Loucy (cell line): ENCODE results near the gene GDF2.

Source experiments
- H2AFZ ChIP-seq: fragments of 200-600 bp; sonication (generic); 2 replicates; pipeline ENCODE4 v1.6.0; 2016; ENCODE audit warnings: antibody characterized with exemption, mild to moderate bottlenecking, low read length, moderate library complexity
- H3F3A ChIP-seq: fragments of 200-600 bp; 2 replicates; pipeline ENCODE4 v1.6.0; 2016; ENCODE audit warnings: antibody characterized with exemption, low read depth, mild to moderate bottlenecking
- H3K27me3 ChIP-seq: fragments of 200-600 bp; sonication (generic); 2 replicates; pipeline ENCODE4 v1.6.1; 2014; ENCODE audit warnings: low read length, mild to moderate bottlenecking; ENCODE audit not compliant: insufficient read depth, poor library complexity, severe bottlenecking
- H3K36me3 ChIP-seq: fragments of 200-600 bp; sonication (generic); 2 replicates; pipeline ENCODE4 v1.6.1; 2016; ENCODE audit warnings: low read length; ENCODE audit not compliant: insufficient read depth
- H3K4me1 ChIP-seq: fragments of 200-600 bp; sonication (generic); 2 replicates; pipeline ENCODE4 v1.5.1; 2014; ENCODE audit warnings: low read length, mild to moderate bottlenecking; ENCODE audit not compliant: insufficient read depth, poor library complexity, severe bottlenecking
- H3K4me2 ChIP-seq: fragments of 200-600 bp; sonication (generic); 2 replicates; pipeline ENCODE4 v1.6.0; 2014; ENCODE audit warnings: antibody characterized with exemption, low read length, low read depth, mild to moderate bottlenecking; ENCODE audit not compliant: poor library complexity, severe bottlenecking
- H3K4me3 ChIP-seq: fragments of 200-600 bp; sonication (generic); 2 replicates; pipeline ENCODE4 v1.5.1; 2014; ENCODE audit warnings: low read length, mild to moderate bottlenecking, mixed read lengths; ENCODE audit not compliant: poor library complexity, severe bottlenecking
- H3K79me2 ChIP-seq: fragments of 200-600 bp; sonication (generic); 2 replicates; pipeline ENCODE4 v1.6.1; 2014; ENCODE audit warnings: low read length; ENCODE audit not compliant: insufficient read depth
- H3K9ac ChIP-seq: fragments of 200-600 bp; sonication (generic); 2 replicates; pipeline ENCODE4 v1.6.0; 2014; ENCODE audit warnings: mild to moderate bottlenecking, low read depth, low read length, moderate library complexity; ENCODE audit not compliant: poor library complexity, severe bottlenecking
- H3K9me2 ChIP-seq: fragments of 200-600 bp; sonication (generic); replicated peaks from 2 replicates; pipeline ENCODE4 v1.6.1; 2016; ENCODE audit warnings: low read depth, low read length, mixed read lengths
- H3K9me3 ChIP-seq: fragments of 200-600 bp; sonication (generic); 2 replicates; pipeline ENCODE4 v1.6.1; 2014; ENCODE audit warnings: mild to moderate bottlenecking, antibody characterized with exemption, low read length, low read depth; ENCODE audit not compliant: insufficient read depth
- H4K20me1 ChIP-seq: fragments of 200-600 bp; sonication (generic); 2 replicates; pipeline ENCODE4 v1.6.0; 2014; ENCODE audit warnings: antibody characterized with exemption, low read length, mild to moderate bottlenecking; ENCODE audit not compliant: insufficient read depth, poor library complexity, severe bottlenecking
- CTCF ChIP-seq: fragments of 200-600 bp; sonication (generic); conservative IDR thresholded peaks from 2 replicates; pipeline ENCODE4 v1.5.1; 2014; ENCODE audit warnings: mild to moderate bottlenecking, antibody characterized with exemption, low read length
- EZH2phosphoT487 ChIP-seq: fragments of 200-600 bp; IDR thresholded peaks from 2 replicates; pipeline ENCODE4 v1.6.1; 2018; ENCODE audit warnings: antibody characterized with exemption, mild to moderate bottlenecking, moderate library complexity, borderline replicate concordance

Gene GDF2

GRCh38 chr10:47331491-47331890 is 9.2 kb downstream of the GDF2 start:
- Histone ChIP-seq H3F3A (no peaks in the 10 kb centered on the region), H3K27me3 (no peaks in the 10 kb centered on the region), H3K9ac (no peak overlapping the region), H4K20me1 (no peaks in the 10 kb centered on the region), H3K9me2 (no peaks in the 10 kb centered on the region), H2AFZ (no peak overlapping the region), H3K4me3 (no peak overlapping the region), H3K9me3 (no peaks in the 10 kb centered on the region), H3K4me1 (no peaks in the 10 kb centered on the region), H3K36me3 (no peaks in the 10 kb centered on the region), H3K4me2 (no peak overlapping the region), H3K79me2 (no peaks in the 10 kb centered on the region)
- no peak for TF ChIP-seq CTCF
- TF ChIP-seq EZH2phosphoT487: no peak

- Histone ChIP-seq H3K27me3 (no peaks in the 10 kb centered on the region), H3K4me2 (no peak overlapping the region), H3F3A (no peaks in the 10 kb centered on the region), H3K9me2 (no peaks in the 10 kb centered on the region), H3K4me3 (no peak overlapping the region), H3K9me3 (no peaks in the 10 kb centered on the region), H3K79me2 (no peaks in the 10 kb centered on the region), H4K20me1 (no peaks in the 10 kb centered on the region), H3K36me3 (no peaks in the 10 kb centered on the region), H3K9ac (no peak overlapping the region), H2AFZ (no peak overlapping the region), H3K4me1 (no peaks in the 10 kb centered on the region)
- no peak for TF ChIP-seq CTCF
- TF ChIP-seq EZH2phosphoT487: no peak
These were observed 9.7 kb downstream of the GDF2 start for GRCh38 chr10:47331954-47332353.

- H3K79me2 ChIP-seq: no peaks in the 10 kb centered on the region
- H3K4me1 ChIP-seq: no peaks in the 10 kb centered on the region
- no peaks in the 10 kb centered on the region for H4K20me1 ChIP-seq
- no peaks in the 10 kb centered on the region for H3K27me3 ChIP-seq
- no peak overlapping the region for H3K4me3 ChIP-seq
- no peaks in the 10 kb centered on the region for H3K36me3 ChIP-seq
- H3K9ac ChIP-seq: no peak overlapping the region
- no peak overlapping the region for H2AFZ ChIP-seq
- TF ChIP-seq EZH2phosphoT487 (no peak), CTCF (no peak)
- no peaks in the 10 kb centered on the region for H3F3A ChIP-seq
- H3K9me2 ChIP-seq: no peaks in the 10 kb centered on the region
- H3K4me2 ChIP-seq: no peak overlapping the region
- no peaks in the 10 kb centered on the region for H3K9me3 ChIP-seq
These were observed 10.1 kb downstream of the GDF2 start for GRCh38 chr10:47332371-47332770.
